CD14-positive monocyte (primary cell): ENCODE results near the gene ROBO1. TPM values are rescaled to one million over a fixed set of nuclear protein-coding genes. Genes with fewer than 3 reads are reported as not detected.

Source experiments
- DNase-seq, 3 donors: peaks; one replicate each; pipeline ENCODE4 v3.0.0-alpha.2; 2011 to 2022
- H2AFZ ChIP-seq: 2 replicates; pipeline ENCODE4 v1.6.0; 2012; ENCODE audit warnings: mild to moderate bottlenecking, low read depth, low read length, inconsistent platforms; ENCODE audit not compliant: insufficient read depth, poor library complexity, severe bottlenecking
- H3K27ac ChIP-seq, 2 donors: 1 replicate in 1 of 2; 2 replicates in 1 of 2; pipeline ENCODE4 v1.5.1; 2012 to 2013; ENCODE audit warnings: low read length in 2 of 2, control low read depth in 1 of 2, inconsistent platforms in 1 of 2, low read depth in 1 of 2, mild to moderate bottlenecking in 1 of 2
- H3K27me3 ChIP-seq, 2 donors: one replicate each; pipeline versions ENCODE4 v1.6.0 to v1.6.1; 2011 to 2013; ENCODE audit warnings: low read length in 2 of 2; ENCODE audit not compliant: control insufficient read depth in 2 of 2, insufficient read depth in 2 of 2
- H3K36me3 ChIP-seq, 2 donors: replicated peaks in 1 of 2; 1 replicate in 1 of 2; 2 replicates in 1 of 2; pipeline versions ENCODE4 v1.5.1 to v1.6.1; 2012 to 2013; ENCODE audit warnings: low read length in 2 of 2, control low read depth in 1 of 2, inconsistent platforms in 1 of 2, mild to moderate bottlenecking in 1 of 2; ENCODE audit not compliant: insufficient read depth in 2 of 2, control insufficient read depth in 1 of 2
- H3K4me1 ChIP-seq, 2 donors: 1 replicate in 1 of 2; 2 replicates in 1 of 2; pipeline versions ENCODE4 v1.5.1 to v1.6.1; 2012 to 2013; ENCODE audit warnings: low read length in 2 of 2, control low read depth in 1 of 2, inconsistent platforms in 1 of 2, mild to moderate bottlenecking in 1 of 2, moderate library complexity in 1 of 2; ENCODE audit not compliant: insufficient read depth in 2 of 2, control insufficient read depth in 1 of 2
- H3K4me2 ChIP-seq: replicated peaks from 2 replicates; pipeline ENCODE3; 2012; ENCODE audit warnings: low read length, moderate library complexity, mild to moderate bottlenecking; ENCODE audit not compliant: poor library complexity, severe bottlenecking; ENCODE audit errors: extremely low read depth
- H3K4me3 ChIP-seq, 3 experiments: fragments of 200-600 bp in 1 of 3; sonication (generic) in 1 of 3; replicated peaks in 1 of 3; 1 replicate in 2 of 3; 2 replicates in 1 of 3; pipeline ENCODE4 v1.5.1; 2011 to 2013; ENCODE audit warnings: low read length in 3 of 3, mild to moderate bottlenecking in 3 of 3, control low read depth in 2 of 3, low read depth in 2 of 3, inconsistent platforms in 1 of 3, moderate library complexity in 1 of 3
- H3K79me2 ChIP-seq: 2 replicates; pipeline ENCODE4 v1.6.0; 2012; ENCODE audit warnings: mild to moderate bottlenecking, control low read depth, inconsistent platforms, low read length, moderate library complexity; ENCODE audit not compliant: insufficient read depth
- H3K9ac ChIP-seq: 2 replicates; pipeline ENCODE4 v1.6.0; 2017; ENCODE audit warnings: low read length, mild to moderate bottlenecking; ENCODE audit not compliant: insufficient read depth, poor library complexity, severe bottlenecking
- H3K9me3 ChIP-seq, 2 donors: replicated peaks in 1 of 2; 1 replicate in 1 of 2; 2 replicates in 1 of 2; pipeline versions ENCODE4 v1.5.1 to v1.6.1; 2012 to 2013; ENCODE audit warnings: low read length in 2 of 2, control low read depth in 1 of 2; ENCODE audit not compliant: control insufficient read depth in 1 of 2, insufficient read depth in 1 of 2
- H4K20me1 ChIP-seq: 2 replicates; pipeline ENCODE4 v1.6.0; 2012; ENCODE audit warnings: mild to moderate bottlenecking, low read length, control low read depth, moderate library complexity; ENCODE audit not compliant: insufficient read depth
- H3K27ac Mint-ChIP-seq, 7 donors: one replicate each; pipeline ENCODE4 v1.8.0; 2020; ENCODE audit warnings: mild to moderate bottlenecking in 7 of 7, mixed read lengths in 7 of 7, moderate library complexity in 6 of 7, inconsistent platforms in 2 of 7
- H3K27me3 Mint-ChIP-seq, 3 donors: one replicate each; pipeline ENCODE4 v1.8.0; 2021 to 2022; ENCODE audit warnings: low read depth in 3 of 3, mild to moderate bottlenecking in 3 of 3, mixed read lengths in 3 of 3, moderate library complexity in 3 of 3, inconsistent platforms in 1 of 3
- H3K36me3 Mint-ChIP-seq, 2 donors: one replicate each; pipeline ENCODE4 v1.8.0; 2020; ENCODE audit warnings: mixed read lengths in 2 of 2, inconsistent platforms in 1 of 2, mild to moderate bottlenecking in 1 of 2
- H3K4me1 Mint-ChIP-seq: one replicate; pipeline ENCODE4 v1.8.0; 2020; ENCODE audit warnings: mild to moderate bottlenecking, mixed read lengths
- H3K4me3 Mint-ChIP-seq, 2 donors: one replicate each; pipeline ENCODE4 v1.8.0; 2020; ENCODE audit warnings: mild to moderate bottlenecking in 2 of 2, mixed read lengths in 2 of 2, moderate library complexity in 1 of 2
- H3K9me3 Mint-ChIP-seq, 7 donors: one replicate each; pipeline ENCODE4 v1.8.0; 2020 to 2022; ENCODE audit warnings: mixed read lengths in 7 of 7, mild to moderate bottlenecking in 6 of 7, moderate library complexity in 6 of 7, inconsistent platforms in 2 of 7
- CTCF ChIP-seq: fragments of 200-600 bp; IDR thresholded peaks from one replicate; pipeline ENCODE4 v1.8.0; 2022; ENCODE audit warnings: antibody characterized with exemption, mild to moderate bottlenecking
- WGBS: methylation state at CpG from one replicate; pipeline ENCODE4 v1.1.5; 2013; ENCODE audit warnings: missing lambda C conversion rate; ENCODE audit not compliant: insufficient coverage; 5-methylcytosine and 5-hydroxymethylcytosine counted together
- intact Hi-C, 2 donors: fragments of 100-400 bp; cut with micrococcal nuclease; formaldehyde crosslinking; loops; one replicate each; pipeline versions ENCODE4 v1.15.0 to v1.15.1; 2023
- polyA plus RNA-seq, 3 donors: library from polyadenylated mRNA; depleted of rRNA in 1 of 3; unstranded in 2 of 3; stranded (reverse) in 1 of 3; fragments of 300-500 nt in 2 of 3; fragments of >200 nt in 1 of 3; fragmentation: Illumina TruSeq in 2 of 3; gene quantifications; 1 replicate in 2 of 3; 2 replicates in 1 of 3; pipeline ENCODE4 v1.2.3, GENCODE V29; 2012 to 2021

The ROBO1 gene
- polyA plus RNA-seq, 3 donors = 0.09 to 0.10 TPM; not detected in 1

DNA sequence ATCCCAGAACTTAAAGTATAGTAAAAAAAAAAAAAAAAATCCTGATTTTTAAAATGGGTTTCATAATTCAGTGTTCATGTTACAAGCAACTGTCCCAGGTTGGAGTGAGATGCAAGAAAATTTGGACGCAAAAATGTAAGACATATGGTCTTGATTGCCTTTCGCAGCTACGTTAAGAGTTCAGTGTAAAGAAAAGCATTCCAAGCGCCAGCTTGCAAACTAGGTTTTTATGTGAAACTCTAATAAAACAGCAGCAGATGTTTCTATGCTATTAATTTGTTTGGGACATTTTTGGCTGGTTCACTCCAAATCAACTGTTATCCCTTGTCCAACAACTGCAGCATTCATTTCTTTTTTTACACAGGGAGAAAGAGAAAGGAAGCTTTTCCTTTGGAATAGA is 957.8 kb downstream of the ROBO1 start:
- H4K20me1 ChIP-seq = no peaks in the 10 kb centered on the region
- no peaks in the 10 kb centered on the region for H3K9me3 ChIP-seq
- no peaks in the 10 kb centered on the region for H3K27me3 Mint-ChIP-seq
- no peaks in the 10 kb centered on the region for H3K79me2 ChIP-seq
- no peak overlapping the region for H3K9ac ChIP-seq
- WGBS = 71% methylated on average over 1 of the region's 4 CpGs
- H3K4me1 Mint-ChIP-seq = no peaks in the 10 kb centered on the region
- H3K36me3 ChIP-seq = no peaks in the 10 kb centered on the region
- no peaks in the 10 kb centered on the region for H3K36me3 Mint-ChIP-seq
- no peak overlapping the region for H3K27ac Mint-ChIP-seq
- peaks cover 0 to 11% (median 3%) of the 10 kb centered on the region in 7 donors for H3K9me3 Mint-ChIP-seq
- no peak overlapping the region for H3K4me2 ChIP-seq
- TF ChIP-seq CTCF = no peak
- DNase-seq = no peak
- H3K4me1 ChIP-seq = no peaks in the 10 kb centered on the region
- H3K4me3 ChIP-seq = no peak overlapping the region
- H3K4me3 Mint-ChIP-seq = no peak overlapping the region
- no peak overlapping the region for H2AFZ ChIP-seq
- no peaks in the 10 kb centered on the region for H3K27me3 ChIP-seq
- H3K27ac ChIP-seq = no peak overlapping the region
- intact Hi-C loops = no loop called here

- TF ChIP-seq CTCF = no peak
- H2AFZ ChIP-seq = no peak overlapping the region
- H3K4me3 ChIP-seq = no peak overlapping the region
- Mint-ChIP-seq H3K4me3 (no peak overlapping the region), H3K27ac (no peak overlapping the region), H3K9me3 (peaks cover 0 to 14% (median 3%) of the 10 kb centered on the region in 7 donors), H3K36me3 (no peaks in the 10 kb centered on the region), H3K27me3 (no peaks in the 10 kb centered on the region), H3K4me1 (no peaks in the 10 kb centered on the region)
- intact Hi-C loops = no loop called here
- no peaks in the 10 kb centered on the region for H4K20me1 ChIP-seq
- no peaks in the 10 kb centered on the region for H3K4me1 ChIP-seq
- no peaks in the 10 kb centered on the region for H3K79me2 ChIP-seq
- H3K27me3 ChIP-seq = no peaks in the 10 kb centered on the region
- H3K9me3 ChIP-seq = no peaks in the 10 kb centered on the region
- no peaks in the 10 kb centered on the region for H3K36me3 ChIP-seq
- no peak overlapping the region for H3K9ac ChIP-seq
- no peak overlapping the region for H3K4me2 ChIP-seq
- no peak for DNase-seq
- no CpG with 5 or more reads among the region's 2 CpGs for WGBS
- no peak overlapping the region for H3K27ac ChIP-seq
These were observed 963.4 kb downstream of the ROBO1 start for GRCh38 chr3:78804251-78805037.
